GM23338 (cell line): ENCODE measurements around the gene AKR1C2. TPM values are rescaled to one million over a fixed set of nuclear protein-coding genes. Genes with fewer than 3 reads are reported as not detected.
"Not testable (repeated sequence)": the region's sequence is repeated elsewhere in the genome, so short reads cannot be mapped to it uniquely, and the experiment has no call there.

Source experiments
- ATAC-seq: fragments of 200-7000 bp; cut with Tn5 transposase; 3 replicates; pipeline ENCODE4 v1.9.1; 2020
- DNase-seq: peaks from one replicate; pipeline ENCODE4 v3.0.0-alpha.2; 2015; ENCODE audit warnings: low spot score
- H2AFZ ChIP-seq: fragments of 200-600 bp; sonication (generic); 2 replicates; pipeline ENCODE4 v1.8.0; 2016; ENCODE audit warnings: antibody characterized with exemption, mild to moderate bottlenecking, moderate library complexity
- H3F3A ChIP-seq: fragments of 200-600 bp; sonication (generic); replicated peaks from 2 replicates; pipeline ENCODE4 v1.8.0; 2017; ENCODE audit warnings: antibody characterized with exemption, mixed run types, low read depth
- H3K27ac ChIP-seq: fragments of 200-600 bp; sonication (generic); 2 replicates; pipeline ENCODE4 v1.6.1; 2016; ENCODE audit warnings: low read depth
- H3K27me3 ChIP-seq: fragments of 200-600 bp; sonication (generic); 2 replicates; pipeline ENCODE4 v1.8.0; 2016; ENCODE audit warnings: mild to moderate bottlenecking, mixed run types, moderate library complexity; ENCODE audit not compliant: insufficient read depth
- H3K36me3 ChIP-seq: fragments of 200-600 bp; sonication (generic); 2 replicates; pipeline ENCODE4 v1.8.0; 2016; ENCODE audit warnings: mild to moderate bottlenecking; ENCODE audit not compliant: insufficient read depth
- H3K4me1 ChIP-seq: fragments of 200-600 bp; sonication (generic); 2 replicates; pipeline ENCODE4 v1.8.0; 2016; ENCODE audit warnings: mild to moderate bottlenecking, moderate library complexity; ENCODE audit not compliant: insufficient read depth
- H3K4me2 ChIP-seq: fragments of 200-600 bp; sonication (generic); 2 replicates; pipeline ENCODE4 v1.7.1; 2017; ENCODE audit warnings: mixed run types
- H3K4me3 ChIP-seq: fragments of 200-600 bp; sonication (generic); 2 replicates; pipeline ENCODE4 v1.6.1; 2016; ENCODE audit warnings: mixed run types
- H3K79me2 ChIP-seq: fragments of 200-600 bp; sonication (generic); replicated peaks from 2 replicates; pipeline ENCODE4 v1.8.0; 2017; ENCODE audit warnings: mild to moderate bottlenecking; ENCODE audit not compliant: insufficient read depth
- H3K9me2 ChIP-seq: fragments of 200-600 bp; sonication (generic); 2 replicates; pipeline ENCODE4 v1.8.0; 2017; ENCODE audit not compliant: insufficient read depth
- H4K20me1 ChIP-seq: fragments of 200-600 bp; sonication (generic); replicated peaks from 2 replicates; pipeline ENCODE4 v1.8.0; 2017; ENCODE audit warnings: mild to moderate bottlenecking; ENCODE audit not compliant: insufficient read depth
- H3K27ac Mint-ChIP-seq: 2 replicates; pipeline ENCODE4 v1.8.0; 2020; ENCODE audit warnings: inconsistent platforms, mild to moderate bottlenecking, moderate library complexity, mixed read lengths
- H3K27me3 Mint-ChIP-seq: 3 replicates; pipeline ENCODE4 v1.8.0; 2022; ENCODE audit warnings: low read depth, mild to moderate bottlenecking, moderate library complexity, mixed read lengths, inconsistent platforms; ENCODE audit not compliant: insufficient read depth, poor library complexity
- H3K36me3 Mint-ChIP-seq: 3 replicates; pipeline ENCODE4 v1.8.0; 2021; ENCODE audit warnings: low read depth, mild to moderate bottlenecking, inconsistent platforms, moderate library complexity, mixed read lengths
- H3K4me1 Mint-ChIP-seq: 3 replicates; pipeline ENCODE4 v1.8.0; 2020; ENCODE audit warnings: mild to moderate bottlenecking, inconsistent platforms, mixed read lengths
- H3K4me3 Mint-ChIP-seq: 3 replicates; pipeline ENCODE4 v1.8.0; 2021; ENCODE audit warnings: moderate library complexity, mild to moderate bottlenecking, inconsistent platforms, mixed read lengths
- H3K9me3 Mint-ChIP-seq: 3 replicates; pipeline ENCODE4 v1.8.0; 2020; ENCODE audit warnings: moderate library complexity, mild to moderate bottlenecking, inconsistent platforms, mixed read lengths
- CREB1 ChIP-seq: fragments of 250-450 bp; sonication (Bioruptor Pico); IDR thresholded peaks from 2 replicates; pipeline ENCODE4 v1.5.0; 2020; ENCODE audit warnings: low read depth, mild to moderate bottlenecking, moderate library complexity
- ETS1 ChIP-seq: IDR thresholded peaks from 2 replicates; pipeline ENCODE4 v1.6.1; 2016; ENCODE audit warnings: antibody characterized with exemption
- EZH2 ChIP-seq: fragments of 200-600 bp; sonication (generic); IDR thresholded peaks from one replicate; pipeline ENCODE4 v1.8.0; 2017; ENCODE audit warnings: antibody characterized with exemption, mild to moderate bottlenecking, low read depth; ENCODE audit not compliant: unreplicated experiment
- EZH2phosphoT487 ChIP-seq: fragments of 200-600 bp; sonication (generic); IDR thresholded peaks from one replicate; pipeline ENCODE4 v1.8.1; 2018; ENCODE audit warnings: antibody characterized with exemption; ENCODE audit not compliant: unreplicated experiment
- JUNB ChIP-seq: IDR thresholded peaks from one replicate; pipeline ENCODE4 v1.6.1; 2016; ENCODE audit warnings: antibody characterized with exemption; ENCODE audit not compliant: unreplicated experiment
- STAT1 ChIP-seq: IDR thresholded peaks from one replicate; pipeline ENCODE4 v1.6.1; 2016; ENCODE audit warnings: antibody characterized with exemption; ENCODE audit not compliant: unreplicated experiment
- ZNF331 ChIP-seq: fragments of 250-450 bp; sonication (Bioruptor Pico); IDR thresholded peaks from 2 replicates; pipeline ENCODE4 v1.5.0; 2020; ENCODE audit warnings: low read depth, mild to moderate bottlenecking, moderate library complexity
- polyA plus RNA-seq: library from polyadenylated mRNA; unstranded; fragments of >200 nt; fragmentation: Nextera tagmentation; extraction: Ambion mirVana; gene quantifications from 2 replicates; pipeline ENCODE4 v1.2.1, GENCODE V29; 2016
- total RNA-seq: library from RNA; depleted of rRNA; stranded (reverse); fragments of >200 nt; shearing (Covaris generic); gene quantifications from 2 replicates; pipeline ENCODE4 v1.2.3, GENCODE V29; 2014
- TF ChIP-seq, protein P1 (sequence below): fragments of 250-450 bp; sonication (Bioruptor Pico); IDR thresholded peaks from 2 replicates; pipeline ENCODE4 v1.5.0; 2020; ENCODE audit warnings: mild to moderate bottlenecking, moderate library complexity
- TF ChIP-seq, protein P2 (sequence below): IDR thresholded peaks from one replicate; pipeline ENCODE4 v1.6.1; 2018; ENCODE audit warnings: antibody characterized with exemption; ENCODE audit not compliant: unreplicated experiment

Gene AKR1C2
- total and polyA plus RNA-seq, 2 experiments from 2014 or later = 0.35 to 0.86 TPM

GRCh38 chr10:5033061-5033778 lies 29.6 kb upstream of the AKR1C2 start:
- DNase-seq = no peak
- TF ChIP-seq ZNF331 (CRISPR knock-in tag) = no peak
- TF ChIP-seq CREB1 (CRISPR knock-in tag) = no peak
- no peak for TF ChIP-seq EZH2
- TF ChIP-seq ETS1 = no peak
- TF ChIP-seq, protein P1, sequence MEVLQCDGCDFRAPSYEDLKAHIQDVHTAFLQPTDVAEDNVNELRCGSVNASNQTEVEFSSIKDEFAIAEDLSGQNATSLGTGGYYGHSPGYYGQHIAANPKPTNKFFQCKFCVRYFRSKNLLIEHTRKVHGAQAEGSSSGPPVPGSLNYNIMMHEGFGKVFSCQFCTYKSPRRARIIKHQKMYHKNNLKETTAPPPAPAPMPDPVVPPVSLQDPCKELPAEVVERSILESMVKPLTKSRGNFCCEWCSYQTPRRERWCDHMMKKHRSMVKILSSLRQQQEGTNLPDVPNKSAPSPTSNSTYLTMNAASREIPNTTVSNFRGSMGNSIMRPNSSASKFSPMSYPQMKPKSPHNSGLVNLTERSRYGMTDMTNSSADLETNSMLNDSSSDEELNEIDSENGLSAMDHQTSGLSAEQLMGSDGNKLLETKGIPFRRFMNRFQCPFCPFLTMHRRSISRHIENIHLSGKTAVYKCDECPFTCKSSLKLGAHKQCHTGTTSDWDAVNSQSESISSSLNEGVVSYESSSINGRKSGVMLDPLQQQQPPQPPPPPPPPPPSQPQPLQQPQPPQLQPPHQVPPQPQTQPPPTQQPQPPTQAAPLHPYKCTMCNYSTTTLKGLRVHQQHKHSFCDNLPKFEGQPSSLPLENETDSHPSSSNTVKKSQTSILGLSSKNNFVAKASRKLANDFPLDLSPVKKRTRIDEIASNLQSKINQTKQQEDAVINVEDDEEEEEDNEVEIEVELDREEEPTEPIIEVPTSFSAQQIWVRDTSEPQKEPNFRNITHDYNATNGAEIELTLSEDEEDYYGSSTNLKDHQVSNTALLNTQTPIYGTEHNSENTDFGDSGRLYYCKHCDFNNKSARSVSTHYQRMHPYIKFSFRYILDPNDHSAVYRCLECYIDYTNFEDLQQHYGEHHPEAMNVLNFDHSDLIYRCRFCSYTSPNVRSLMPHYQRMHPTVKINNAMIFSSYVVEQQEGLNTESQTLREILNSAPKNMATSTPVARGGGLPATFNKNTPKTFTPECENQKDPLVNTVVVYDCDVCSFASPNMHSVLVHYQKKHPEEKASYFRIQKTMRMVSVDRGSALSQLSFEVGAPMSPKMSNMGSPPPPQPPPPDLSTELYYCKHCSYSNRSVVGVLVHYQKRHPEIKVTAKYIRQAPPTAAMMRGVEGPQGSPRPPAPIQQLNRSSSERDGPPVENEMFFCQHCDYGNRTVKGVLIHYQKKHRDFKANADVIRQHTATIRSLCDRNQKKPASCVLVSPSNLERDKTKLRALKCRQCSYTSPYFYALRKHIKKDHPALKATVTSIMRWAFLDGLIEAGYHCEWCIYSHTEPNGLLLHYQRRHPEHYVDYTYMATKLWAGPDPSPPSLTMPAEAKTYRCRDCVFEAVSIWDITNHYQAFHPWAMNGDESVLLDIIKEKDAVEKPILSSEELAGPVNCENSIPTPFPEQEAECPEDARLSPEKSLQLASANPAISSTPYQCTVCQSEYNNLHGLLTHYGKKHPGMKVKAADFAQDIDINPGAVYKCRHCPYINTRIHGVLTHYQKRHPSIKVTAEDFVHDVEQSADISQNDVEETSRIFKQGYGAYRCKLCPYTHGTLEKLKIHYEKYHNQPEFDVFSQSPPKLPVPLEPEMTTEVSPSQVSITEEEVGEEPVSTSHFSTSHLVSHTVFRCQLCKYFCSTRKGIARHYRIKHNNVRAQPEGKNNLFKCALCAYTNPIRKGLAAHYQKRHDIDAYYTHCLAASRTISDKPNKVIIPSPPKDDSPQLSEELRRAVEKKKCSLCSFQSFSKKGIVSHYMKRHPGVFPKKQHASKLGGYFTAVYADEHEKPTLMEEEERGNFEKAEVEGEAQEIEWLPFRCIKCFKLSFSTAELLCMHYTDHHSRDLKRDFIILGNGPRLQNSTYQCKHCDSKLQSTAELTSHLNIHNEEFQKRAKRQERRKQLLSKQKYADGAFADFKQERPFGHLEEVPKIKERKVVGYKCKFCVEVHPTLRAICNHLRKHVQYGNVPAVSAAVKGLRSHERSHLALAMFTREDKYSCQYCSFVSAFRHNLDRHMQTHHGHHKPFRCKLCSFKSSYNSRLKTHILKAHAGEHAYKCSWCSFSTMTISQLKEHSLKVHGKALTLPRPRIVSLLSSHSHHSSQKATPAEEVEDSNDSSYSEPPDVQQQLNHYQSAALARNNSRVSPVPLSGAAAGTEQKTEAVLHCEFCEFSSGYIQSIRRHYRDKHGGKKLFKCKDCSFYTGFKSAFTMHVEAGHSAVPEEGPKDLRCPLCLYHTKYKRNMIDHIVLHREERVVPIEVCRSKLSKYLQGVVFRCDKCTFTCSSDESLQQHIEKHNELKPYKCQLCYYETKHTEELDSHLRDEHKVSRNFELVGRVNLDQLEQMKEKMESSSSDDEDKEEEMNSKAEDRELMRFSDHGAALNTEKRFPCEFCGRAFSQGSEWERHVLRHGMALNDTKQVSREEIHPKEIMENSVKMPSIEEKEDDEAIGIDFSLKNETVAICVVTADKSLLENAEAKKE = no peak
- no peak for TF ChIP-seq STAT1
- TF ChIP-seq, protein P2, sequence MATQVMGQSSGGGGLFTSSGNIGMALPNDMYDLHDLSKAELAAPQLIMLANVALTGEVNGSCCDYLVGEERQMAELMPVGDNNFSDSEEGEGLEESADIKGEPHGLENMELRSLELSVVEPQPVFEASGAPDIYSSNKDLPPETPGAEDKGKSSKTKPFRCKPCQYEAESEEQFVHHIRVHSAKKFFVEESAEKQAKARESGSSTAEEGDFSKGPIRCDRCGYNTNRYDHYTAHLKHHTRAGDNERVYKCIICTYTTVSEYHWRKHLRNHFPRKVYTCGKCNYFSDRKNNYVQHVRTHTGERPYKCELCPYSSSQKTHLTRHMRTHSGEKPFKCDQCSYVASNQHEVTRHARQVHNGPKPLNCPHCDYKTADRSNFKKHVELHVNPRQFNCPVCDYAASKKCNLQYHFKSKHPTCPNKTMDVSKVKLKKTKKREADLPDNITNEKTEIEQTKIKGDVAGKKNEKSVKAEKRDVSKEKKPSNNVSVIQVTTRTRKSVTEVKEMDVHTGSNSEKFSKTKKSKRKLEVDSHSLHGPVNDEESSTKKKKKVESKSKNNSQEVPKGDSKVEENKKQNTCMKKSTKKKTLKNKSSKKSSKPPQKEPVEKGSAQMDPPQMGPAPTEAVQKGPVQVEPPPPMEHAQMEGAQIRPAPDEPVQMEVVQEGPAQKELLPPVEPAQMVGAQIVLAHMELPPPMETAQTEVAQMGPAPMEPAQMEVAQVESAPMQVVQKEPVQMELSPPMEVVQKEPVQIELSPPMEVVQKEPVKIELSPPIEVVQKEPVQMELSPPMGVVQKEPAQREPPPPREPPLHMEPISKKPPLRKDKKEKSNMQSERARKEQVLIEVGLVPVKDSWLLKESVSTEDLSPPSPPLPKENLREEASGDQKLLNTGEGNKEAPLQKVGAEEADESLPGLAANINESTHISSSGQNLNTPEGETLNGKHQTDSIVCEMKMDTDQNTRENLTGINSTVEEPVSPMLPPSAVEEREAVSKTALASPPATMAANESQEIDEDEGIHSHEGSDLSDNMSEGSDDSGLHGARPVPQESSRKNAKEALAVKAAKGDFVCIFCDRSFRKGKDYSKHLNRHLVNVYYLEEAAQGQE = no peak
- TF ChIP-seq JUNB = no peak
- no peak for TF ChIP-seq EZH2phosphoT487
- ATAC-seq = no peak

DNA sequence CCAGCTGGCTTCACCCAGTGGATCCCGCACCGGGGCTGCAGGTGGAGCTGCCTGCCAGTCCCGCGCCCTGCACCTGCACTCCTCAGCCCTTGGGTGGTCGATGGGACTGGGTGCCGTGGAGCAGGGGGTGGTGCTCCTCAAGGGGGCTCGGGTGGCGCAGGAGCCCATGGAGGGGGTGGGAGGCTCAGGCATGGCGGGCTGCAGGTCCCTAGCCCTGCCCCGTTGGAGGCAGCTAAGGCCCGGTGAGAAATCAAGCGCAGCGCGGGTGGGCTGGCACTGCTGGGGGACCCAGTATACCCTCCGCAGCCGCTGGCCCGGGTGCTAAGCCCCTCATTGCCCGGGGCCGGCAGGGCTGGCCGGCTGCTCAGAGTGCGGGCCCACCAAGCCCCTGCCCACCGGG lies 28.8 kb upstream of the AKR1C2 start:
- H3K4me3 Mint-ChIP-seq, H3K27ac ChIP-seq, H3K4me1 ChIP-seq, H3K36me3 ChIP-seq, H3K27me3 ChIP-seq, H4K20me1 ChIP-seq, H3K27me3 Mint-ChIP-seq, H2AFZ ChIP-seq, DNase-seq, H3F3A ChIP-seq, H3K4me3 ChIP-seq, ATAC-seq, H3K27ac Mint-ChIP-seq, H3K79me2 ChIP-seq, H3K4me2 ChIP-seq, H3K36me3 Mint-ChIP-seq, H3K4me1 Mint-ChIP-seq, H3K9me2 ChIP-seq: not testable (repeated sequence)
- peaks cover 12% of the 10 kb centered on the region for H3K9me3 Mint-ChIP-seq

More at GRCh38 chr10:5033061-5033778, 29.6 kb upstream of the AKR1C2 start:
- Histone ChIP-seq H3K36me3 (no peaks in the 10 kb centered on the region), H4K20me1 (no peaks in the 10 kb centered on the region), H3F3A (no peaks in the 10 kb centered on the region), H3K4me2 (no peak overlapping the region), H3K79me2 (no peaks in the 10 kb centered on the region), H2AFZ (no peak overlapping the region), H3K4me1 (no peaks in the 10 kb centered on the region), H3K27ac (no peak overlapping the region), H3K27me3 (no peaks in the 10 kb centered on the region), H3K9me2 (no peaks in the 10 kb centered on the region), H3K4me3 (no peak overlapping the region)
- Mint-ChIP-seq H3K36me3 (peaks cover 8% of the 10 kb centered on the region), H3K4me1 (peaks cover 9% of the 10 kb centered on the region), H3K27me3 (peaks cover 8% of the 10 kb centered on the region), H3K4me3 (no peak overlapping the region), H3K9me3 (peaks cover 12% of the 10 kb centered on the region), H3K27ac (no peak overlapping the region)
